ENCODE results near the gene CDK14. TPM values are rescaled to one million over a fixed set of nuclear protein-coding genes. Genes with fewer than 3 reads are reported as not detected.

The CDK14 gene
- total RNA-seq, 2 donors from 2014 or later, result 8.7 to 13.4 TPM

DNA sequence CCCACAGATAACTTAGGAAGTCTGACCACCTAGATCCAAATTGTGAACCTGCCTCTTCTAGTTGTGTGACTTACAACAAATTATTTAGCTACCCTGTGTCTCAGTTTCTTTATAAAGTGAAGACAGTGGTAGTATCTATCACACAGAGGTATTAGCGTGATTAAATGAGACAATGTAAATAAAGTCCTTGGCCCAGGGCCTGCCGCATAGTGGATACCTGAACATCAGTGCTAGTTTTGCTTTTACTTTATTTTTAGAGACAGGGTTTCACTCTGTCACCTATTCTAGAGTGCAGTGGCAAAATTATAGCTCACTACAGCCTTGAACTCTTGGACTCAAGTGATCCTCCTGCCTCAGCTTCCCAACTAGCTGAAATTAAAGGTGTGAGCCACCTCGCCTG is 177.1 kb downstream of the CDK14 start:
- Mint-ChIP-seq H3K36me3 (ENCODE audit: low read depth) (no peaks in the 10 kb centered on the region), H3K4me3 (no peak overlapping the region), H3K27ac (no peak overlapping the region), H3K9me3 (no peaks in the 10 kb centered on the region), H3K4me1 (no peaks in the 10 kb centered on the region), H3K27me3 (ENCODE audit: insufficient read depth) (no peaks in the 10 kb centered on the region)
- H3K36me3 ChIP-seq (ENCODE audit: control insufficient read depth, insufficient read depth, low read length), result no peaks in the 10 kb centered on the region
- TF ChIP-seq CTCF (conservative IDR thresholded peaks at IDR 0.05), result no peak
- no peak for DNase-seq
- peaks cover 13% of the 10 kb centered on the region for H3K9me3 ChIP-seq (ENCODE audit: control insufficient read depth, low read length)
- no peak overlapping the region for H3K4me3 ChIP-seq (ENCODE audit: low read length)
- H3K9ac ChIP-seq (ENCODE audit: extremely low read depth, low read length, poor library complexity, severe bottlenecking), result no peak overlapping the region
- 98 to 100% methylated on average over 2 to 3 of the region's 3 CpGs for WGBS, 2 experiments (ENCODE audit: insufficient coverage in 1 of 2, insufficient read length in 1 of 2)
- no peaks in the 10 kb centered on the region for H3K27me3 ChIP-seq (ENCODE audit: control insufficient read depth, insufficient read depth, low read length, poor library complexity, severe bottlenecking)
- no peaks in the 10 kb centered on the region for H3K4me1 ChIP-seq (ENCODE audit: control insufficient read depth, insufficient read depth, low read length)
- H3K27ac ChIP-seq (ENCODE audit: low read depth, low read length), result no peak overlapping the region

DNA sequence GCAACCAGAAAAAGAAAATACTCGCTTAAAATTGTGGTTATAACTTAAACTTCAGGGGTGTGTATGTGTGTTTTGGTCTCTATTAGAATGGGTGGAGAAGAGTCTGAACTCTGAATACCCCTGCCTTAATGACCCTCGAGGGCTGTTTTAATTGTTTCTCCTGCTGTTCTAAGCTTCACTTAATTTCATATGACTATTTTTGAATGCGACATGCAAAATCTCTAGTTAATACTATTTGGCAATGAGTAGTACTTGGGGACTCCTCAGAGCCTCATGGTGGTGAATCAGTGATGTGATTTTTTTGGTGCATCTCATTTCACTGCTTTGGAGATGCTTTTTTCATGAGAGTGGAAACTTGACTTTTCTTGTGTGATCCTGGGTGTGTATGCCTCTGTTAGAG is 178.6 kb downstream of the CDK14 start:
- H3K4me1 ChIP-seq (ENCODE audit: control insufficient read depth, insufficient read depth, low read length), result no peaks in the 10 kb centered on the region
- Mint-ChIP-seq H3K4me3 (no peak overlapping the region), H3K36me3 (ENCODE audit: low read depth) (no peaks in the 10 kb centered on the region), H3K4me1 (no peaks in the 10 kb centered on the region), H3K9me3 (no peaks in the 10 kb centered on the region), H3K27me3 (ENCODE audit: insufficient read depth) (no peaks in the 10 kb centered on the region), H3K27ac (no peak overlapping the region)
- H3K4me3 ChIP-seq (ENCODE audit: low read length), result no peak overlapping the region
- TF ChIP-seq CTCF (conservative IDR thresholded peaks at IDR 0.05), result no peak
- H3K9me3 ChIP-seq (ENCODE audit: control insufficient read depth, low read length), result peaks cover 13% of the 10 kb centered on the region
- H3K9ac ChIP-seq (ENCODE audit: extremely low read depth, low read length, poor library complexity, severe bottlenecking), result no peak overlapping the region
- H3K27ac ChIP-seq (ENCODE audit: low read depth, low read length), result no peak overlapping the region
- H3K27me3 ChIP-seq (ENCODE audit: control insufficient read depth, insufficient read depth, low read length, poor library complexity, severe bottlenecking), result no peaks in the 10 kb centered on the region
- no peaks in the 10 kb centered on the region for H3K36me3 ChIP-seq (ENCODE audit: control insufficient read depth, insufficient read depth, low read length)
- WGBS, 2 experiments (ENCODE audit: insufficient coverage in 1 of 2, insufficient read length in 1 of 2), result 94% methylated on average over 3 of the region's 3 CpGs; no CpG with 5 or more reads in 1 of the 2 experiments
- DNase-seq, result no peak

- no peak for TF ChIP-seq CTCF (conservative IDR thresholded peaks at IDR 0.05)
- Histone ChIP-seq H3K9me3 (ENCODE audit: control insufficient read depth, low read length) (peaks cover 12% of the 10 kb centered on the region), H3K27me3 (ENCODE audit: control insufficient read depth, insufficient read depth, low read length, poor library complexity, severe bottlenecking) (no peaks in the 10 kb centered on the region), H3K9ac (ENCODE audit: extremely low read depth, low read length, poor library complexity, severe bottlenecking) (no peak overlapping the region), H3K36me3 (ENCODE audit: control insufficient read depth, insufficient read depth, low read length) (no peaks in the 10 kb centered on the region), H3K4me3 (ENCODE audit: low read length) (no peak overlapping the region), H3K27ac (ENCODE audit: low read depth, low read length) (no peak overlapping the region), H3K4me1 (ENCODE audit: control insufficient read depth, insufficient read depth, low read length) (no peaks in the 10 kb centered on the region)
- Mint-ChIP-seq H3K4me1 (no peaks in the 10 kb centered on the region), H3K36me3 (ENCODE audit: low read depth) (peaks cover 2% of the 10 kb centered on the region), H3K9me3 (peaks cover 3% of the 10 kb centered on the region), H3K27me3 (ENCODE audit: insufficient read depth) (no peaks in the 10 kb centered on the region), H3K4me3 (no peak overlapping the region), H3K27ac (no peak overlapping the region)
- no peak for DNase-seq
- WGBS, 2 experiments (ENCODE audit: insufficient coverage in 1 of 2, insufficient read length in 1 of 2), result 40% methylated on average over 1 of the region's 1 CpG; no CpG with 5 or more reads in 1 of the 2 experiments
Observed at GRCh38 chr7:90775383-90775965, 179.4 kb downstream of the CDK14 start.
